ENCODE results near the gene TRIM40. TPM values are rescaled to one million over a fixed set of nuclear protein-coding genes. Genes with fewer than 3 reads are reported as not detected.
A peak's percentile ranks its signal among the peaks of the same experiment; 100 is the strongest.

The TRIM40 gene
- total and polyA plus RNA-seq, 2 of the 13 experiments (the other 11 are each of a cell fraction or from before 2014, with no cell fraction given) = 0.58 TPM; not detected in 1

DNA sequence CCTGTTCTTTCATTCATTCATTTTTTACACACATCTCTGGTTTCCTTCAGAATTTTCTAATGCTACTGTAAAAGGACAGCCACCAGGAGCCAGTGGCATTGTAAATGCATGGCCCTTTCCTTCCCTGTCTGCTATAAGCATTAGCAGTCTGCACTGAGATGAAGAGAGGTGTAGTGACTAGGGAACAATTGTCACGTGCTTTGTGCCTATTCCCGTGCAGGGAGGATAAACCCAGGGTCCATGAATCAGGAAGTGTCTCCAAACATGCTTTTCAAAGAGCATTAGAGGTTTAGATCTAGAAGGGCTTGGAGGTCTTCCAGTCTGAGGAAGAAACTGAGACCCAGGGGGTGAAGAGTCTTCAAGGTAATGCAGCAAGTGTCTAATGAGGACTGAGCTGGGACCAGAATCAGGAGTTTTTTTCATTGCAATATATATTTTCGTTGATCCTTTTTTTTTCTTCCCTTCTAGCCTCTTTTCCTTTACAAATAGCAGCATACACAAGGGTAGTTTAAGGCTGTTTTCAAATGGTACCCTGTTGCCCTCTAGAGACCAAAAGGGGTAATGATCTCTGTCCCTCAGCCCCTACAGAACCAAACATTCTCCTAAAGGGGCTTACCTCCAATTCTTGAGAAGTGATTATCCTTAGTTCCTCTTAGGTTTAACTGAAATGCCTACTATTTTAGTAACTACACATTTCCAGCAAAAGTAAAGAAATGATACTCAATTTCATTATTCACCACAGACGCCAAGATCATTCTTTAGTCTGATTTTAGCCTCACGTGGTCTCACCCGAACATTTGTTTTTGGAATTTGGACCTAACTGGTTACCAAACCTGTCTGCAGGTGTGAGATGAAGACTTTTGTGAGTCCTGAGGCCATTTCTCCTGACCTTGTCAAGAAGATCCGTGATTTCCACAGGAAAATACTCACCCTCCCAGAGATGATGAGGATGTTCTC lies 34.0 kb downstream of the TRIM40 start (continued):
- TF ChIP-seq, protein P1, sequence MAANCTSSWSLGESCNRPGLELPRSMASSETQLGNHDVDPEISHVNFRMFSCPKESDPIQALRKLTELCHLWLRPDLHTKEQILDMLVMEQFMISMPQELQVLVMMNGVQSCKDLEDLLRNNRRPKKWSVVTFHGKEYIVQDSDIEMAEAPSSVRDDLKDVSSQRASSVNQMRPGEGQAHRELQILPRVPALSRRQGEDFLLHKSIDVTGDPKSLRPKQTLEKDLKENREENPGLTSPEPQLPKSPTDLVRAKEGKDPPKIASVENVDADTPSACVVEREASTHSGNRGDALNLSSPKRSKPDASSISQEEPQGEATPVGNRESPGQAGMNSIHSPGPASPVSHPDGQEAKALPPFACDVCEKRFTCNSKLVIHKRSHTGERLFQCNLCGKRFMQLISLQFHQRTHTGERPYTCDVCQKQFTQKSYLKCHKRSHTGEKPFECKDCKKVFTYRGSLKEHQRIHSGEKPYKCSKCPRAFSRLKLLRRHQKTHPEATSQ (CRISPR knock-in tag; IDR thresholded peaks at IDR 0.05; ENCODE audit: borderline replicate concordance) = peak; percentile 68; the same call in 1 of the 2 replicates
- TF ChIP-seq, protein P2, sequence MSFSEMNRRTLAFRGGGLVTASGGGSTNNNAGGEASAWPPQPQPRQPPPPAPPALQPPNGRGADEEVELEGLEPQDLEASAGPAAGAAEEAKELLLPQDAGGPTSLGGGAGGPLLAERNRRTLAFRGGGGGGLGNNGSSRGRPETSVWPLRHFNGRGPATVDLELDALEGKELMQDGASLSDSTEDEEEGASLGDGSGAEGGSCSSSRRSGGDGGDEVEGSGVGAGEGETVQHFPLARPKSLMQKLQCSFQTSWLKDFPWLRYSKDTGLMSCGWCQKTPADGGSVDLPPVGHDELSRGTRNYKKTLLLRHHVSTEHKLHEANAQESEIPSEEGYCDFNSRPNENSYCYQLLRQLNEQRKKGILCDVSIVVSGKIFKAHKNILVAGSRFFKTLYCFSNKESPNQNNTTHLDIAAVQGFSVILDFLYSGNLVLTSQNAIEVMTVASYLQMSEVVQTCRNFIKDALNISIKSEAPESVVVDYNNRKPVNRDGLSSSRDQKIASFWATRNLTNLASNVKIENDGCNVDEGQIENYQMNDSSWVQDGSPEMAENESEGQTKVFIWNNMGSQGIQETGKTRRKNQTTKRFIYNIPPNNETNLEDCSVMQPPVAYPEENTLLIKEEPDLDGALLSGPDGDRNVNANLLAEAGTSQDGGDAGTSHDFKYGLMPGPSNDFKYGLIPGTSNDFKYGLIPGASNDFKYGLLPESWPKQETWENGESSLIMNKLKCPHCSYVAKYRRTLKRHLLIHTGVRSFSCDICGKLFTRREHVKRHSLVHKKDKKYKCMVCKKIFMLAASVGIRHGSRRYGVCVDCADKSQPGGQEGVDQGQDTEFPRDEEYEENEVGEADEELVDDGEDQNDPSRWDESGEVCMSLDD (CRISPR knock-in tag; IDR thresholded peaks at IDR 0.05; ENCODE audit: borderline replicate concordance) = no peak
- TF ChIP-seq, protein P3, sequence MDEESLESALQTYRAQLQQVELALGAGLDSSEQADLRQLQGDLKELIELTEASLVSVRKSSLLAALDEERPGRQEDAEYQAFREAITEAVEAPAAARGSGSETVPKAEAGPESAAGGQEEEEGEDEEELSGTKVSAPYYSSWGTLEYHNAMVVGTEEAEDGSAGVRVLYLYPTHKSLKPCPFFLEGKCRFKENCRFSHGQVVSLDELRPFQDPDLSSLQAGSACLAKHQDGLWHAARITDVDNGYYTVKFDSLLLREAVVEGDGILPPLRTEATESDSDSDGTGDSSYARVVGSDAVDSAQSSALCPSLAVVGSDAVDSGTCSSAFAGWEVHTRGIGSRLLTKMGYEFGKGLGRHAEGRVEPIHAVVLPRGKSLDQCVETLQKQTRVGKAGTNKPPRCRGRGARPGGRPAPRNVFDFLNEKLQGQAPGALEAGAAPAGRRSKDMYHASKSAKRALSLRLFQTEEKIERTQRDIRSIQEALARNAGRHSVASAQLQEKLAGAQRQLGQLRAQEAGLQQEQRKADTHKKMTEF (CRISPR knock-in tag; IDR thresholded peaks at IDR 0.05) = 0 out of 2 replicates have a peak, but pooled peaks have one; percentile 48
- TF ChIP-seq ZNF350 (CRISPR knock-in tag; IDR thresholded peaks at IDR 0.05; ENCODE audit: borderline replicate concordance, low read depth) (no peak), SMARCC2 (IDR thresholded peaks at IDR 0.05) (no peak), NCOA1 (CRISPR knock-in tag; IDR thresholded peaks at IDR 0.05) (no peak), SMAD3 (CRISPR knock-in tag; IDR thresholded peaks at IDR 0.05) (peak; percentile 55; the same call in 1 of the 2 replicates), ISX (CRISPR knock-in tag; conservative IDR thresholded peaks at IDR 0.05) (no peak), TGIF2 (CRISPR knock-in tag; IDR thresholded peaks at IDR 0.05) (0 out of 2 replicates have a peak, but pooled peaks have one; percentile 41), CHCHD3 (CRISPR knock-in tag; IDR thresholded peaks at IDR 0.05) (no peak), KAT8 (CRISPR knock-in tag; IDR thresholded peaks at IDR 0.05) (peak; percentile 49; the same call in 1 of the 2 replicates), ZNF615 (CRISPR knock-in tag; IDR thresholded peaks at IDR 0.05; ENCODE audit: borderline replicate concordance) (no peak), CCAR2 (optimal IDR thresholded peaks at IDR 0.05; ENCODE audit: low read depth, low read length) (no peak), RFX5 (IDR thresholded peaks at IDR 0.05; ENCODE audit: low read depth, low read length) (no peak), ISL2 (CRISPR knock-in tag; IDR thresholded peaks at IDR 0.05) (no peak)
- TF ChIP-seq, protein P4, sequence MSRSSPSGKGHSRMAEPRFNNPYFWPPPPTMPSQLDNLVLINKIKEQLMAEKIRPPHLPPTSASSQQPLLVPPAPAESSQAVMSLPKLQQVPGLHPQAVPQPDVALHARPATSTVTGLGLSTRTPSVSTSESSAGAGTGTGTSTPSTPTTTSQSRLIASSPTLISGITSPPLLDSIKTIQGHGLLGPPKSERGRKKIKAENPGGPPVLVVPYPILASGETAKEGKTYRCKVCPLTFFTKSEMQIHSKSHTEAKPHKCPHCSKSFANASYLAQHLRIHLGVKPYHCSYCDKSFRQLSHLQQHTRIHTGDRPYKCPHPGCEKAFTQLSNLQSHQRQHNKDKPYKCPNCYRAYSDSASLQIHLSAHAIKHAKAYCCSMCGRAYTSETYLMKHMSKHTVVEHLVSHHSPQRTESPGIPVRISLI (CRISPR knock-in tag; IDR thresholded peaks at IDR 0.05; ENCODE audit: borderline replicate concordance) = peak; percentile 24; the same call in 1 of the 2 replicates
- TF ChIP-seq, protein P5, sequence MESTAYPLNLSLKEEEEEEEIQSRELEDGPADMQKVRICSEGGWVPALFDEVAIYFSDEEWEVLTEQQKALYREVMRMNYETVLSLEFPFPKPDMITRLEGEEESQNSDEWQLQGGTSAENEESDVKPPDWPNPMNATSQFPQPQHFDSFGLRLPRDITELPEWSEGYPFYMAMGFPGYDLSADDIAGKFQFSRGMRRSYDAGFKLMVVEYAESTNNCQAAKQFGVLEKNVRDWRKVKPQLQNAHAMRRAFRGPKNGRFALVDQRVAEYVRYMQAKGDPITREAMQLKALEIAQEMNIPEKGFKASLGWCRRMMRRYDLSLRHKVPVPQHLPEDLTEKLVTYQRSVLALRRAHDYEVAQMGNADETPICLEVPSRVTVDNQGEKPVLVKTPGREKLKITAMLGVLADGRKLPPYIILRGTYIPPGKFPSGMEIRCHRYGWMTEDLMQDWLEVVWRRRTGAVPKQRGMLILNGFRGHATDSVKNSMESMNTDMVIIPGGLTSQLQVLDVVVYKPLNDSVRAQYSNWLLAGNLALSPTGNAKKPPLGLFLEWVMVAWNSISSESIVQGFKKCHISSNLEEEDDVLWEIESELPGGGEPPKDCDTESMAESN (CRISPR knock-in tag; conservative IDR thresholded peaks at IDR 0.05) = no peak

All from HepG2 (cell line).